RWPE1 (cell line): ENCODE measurements around the gene FLNA.

Experiments
- CTCF ChIA-PET: fragments of 350-600 bp; sonication (Branson Sonifier 250); formaldehyde crosslinking; extraction: SDS; loops from one replicate; lab custom pipeline; 2021; lab: Yijun Ruan, JAX
- POLR2A ChIA-PET: fragments of 400-600 bp; formaldehyde crosslinking; extraction: SDS; loops from one replicate; lab custom pipeline; 2020; ENCODE audit warnings: antibody characterized with exemption; ENCODE audit not compliant: low non-redundant PET; lab: Yijun Ruan, JAX
- DNase-seq: peaks from one replicate; pipeline ENCODE4 v3.0.0; 2012; ENCODE audit warnings: low spot score
- H3K27ac ChIP-seq: fragments of 450-650 bp; 2 replicates; pipeline ENCODE4 v1.5.1; 2017
- CTCF ChIP-seq: fragments of 450-650 bp; conservative IDR thresholded peaks from 2 replicates; pipeline ENCODE4 v1.5.1; 2017; ENCODE audit warnings: low read depth, mild to moderate bottlenecking

FLNA gene

GRCh38 chrX:154325541-154325940 lies 48.9 kb downstream of the FLNA start:
- ChIA-PET POLR2A (no interaction called here), CTCF (no interaction called here)
- TF ChIP-seq CTCF = no peak
- no peak for DNase-seq
- H3K27ac ChIP-seq = no peak overlapping the region

GRCh38 chrX:154323537-154323936 lies 50.9 kb downstream of the FLNA start:
- no peak for DNase-seq
- TF ChIP-seq CTCF = no peak
- CTCF ChIA-PET = no interaction called here
- no peak overlapping the region for H3K27ac ChIP-seq
- POLR2A ChIA-PET = no interaction called here

- POLR2A ChIA-PET = no interaction called here
- H3K27ac ChIP-seq = no peak overlapping the region
- DNase-seq = no peak
- no peak for TF ChIP-seq CTCF
- CTCF ChIA-PET = no interaction called here
These were observed 51.5 kb downstream of the FLNA start for GRCh38 chrX:154322890-154323289.

GRCh38 chrX:154321594-154321993 lies 52.8 kb downstream of the FLNA start:
- no peak for DNase-seq
- no peak for TF ChIP-seq CTCF
- H3K27ac ChIP-seq = no peak overlapping the region
- ChIA-PET CTCF (no interaction called here), POLR2A (no interaction called here)

- H3K27ac ChIP-seq = no peak overlapping the region
- ChIA-PET CTCF (no interaction called here), POLR2A (no interaction called here)
- no peak for TF ChIP-seq CTCF
- no peak for DNase-seq
These were observed 53.3 kb downstream of the FLNA start for GRCh38 chrX:154321152-154321551.

GRCh38 chrX:154320406-154320805 lies 54.0 kb downstream of the FLNA start:
- POLR2A ChIA-PET = no interaction called here
- no peak for DNase-seq
- H3K27ac ChIP-seq = no peak overlapping the region
- CTCF ChIA-PET = no interaction called here
- no peak for TF ChIP-seq CTCF
